ENCODE results near the gene AP2S1.

DNA sequence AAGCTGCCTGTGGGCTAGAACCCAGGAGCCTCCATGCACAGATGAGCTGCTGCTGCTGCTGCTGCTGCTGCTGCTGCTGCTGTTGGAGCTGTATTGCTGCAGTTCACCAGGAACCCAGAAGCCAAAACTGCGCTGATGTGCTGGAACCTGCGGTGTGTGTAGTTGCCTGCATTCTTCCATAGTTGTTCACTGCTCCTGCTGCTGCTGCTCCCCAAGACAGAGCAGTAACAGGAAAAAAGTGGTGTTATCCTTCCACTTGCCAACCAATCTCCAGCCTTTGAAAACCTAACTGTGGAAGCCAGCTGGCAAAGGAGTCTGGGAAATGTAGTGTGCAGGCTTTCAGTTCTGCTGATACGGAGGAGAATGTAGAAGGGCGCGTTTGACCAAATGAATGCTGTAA lies 48.1 kb upstream of the AP2S1 start:
- TF ChIP-seq MYC (IDR thresholded peaks at IDR 0.05; ENCODE audit: borderline replicate concordance, low read length) (no peak), FOSB (CRISPR knock-in tag; IDR thresholded peaks at IDR 0.05) (no peak), ZC3H11A (IDR thresholded peaks at IDR 0.05) (no peak), BHLHE40 (IDR thresholded peaks at IDR 0.05; ENCODE audit: low read depth, low read length) (no peak; the same call in 1 of the 2 replicates), CHD2 (IDR thresholded peaks at IDR 0.05; ENCODE audit: low read length, partially characterized antibody) (no peak), POLR2A (IDR thresholded peaks at IDR 0.05; ENCODE audit: low read length) (no peak), RCOR1 (IDR thresholded peaks at IDR 0.05; ENCODE audit: low read depth, low read length) (no peak), EP300 (IDR thresholded peaks at IDR 0.05) (no peak), NPAS2 (CRISPR knock-in tag; IDR thresholded peaks at IDR 0.05; ENCODE audit: borderline replicate concordance) (no peak), JUN (IDR thresholded peaks at IDR 0.05) (no peak)
- TF ChIP-seq, protein P1, sequence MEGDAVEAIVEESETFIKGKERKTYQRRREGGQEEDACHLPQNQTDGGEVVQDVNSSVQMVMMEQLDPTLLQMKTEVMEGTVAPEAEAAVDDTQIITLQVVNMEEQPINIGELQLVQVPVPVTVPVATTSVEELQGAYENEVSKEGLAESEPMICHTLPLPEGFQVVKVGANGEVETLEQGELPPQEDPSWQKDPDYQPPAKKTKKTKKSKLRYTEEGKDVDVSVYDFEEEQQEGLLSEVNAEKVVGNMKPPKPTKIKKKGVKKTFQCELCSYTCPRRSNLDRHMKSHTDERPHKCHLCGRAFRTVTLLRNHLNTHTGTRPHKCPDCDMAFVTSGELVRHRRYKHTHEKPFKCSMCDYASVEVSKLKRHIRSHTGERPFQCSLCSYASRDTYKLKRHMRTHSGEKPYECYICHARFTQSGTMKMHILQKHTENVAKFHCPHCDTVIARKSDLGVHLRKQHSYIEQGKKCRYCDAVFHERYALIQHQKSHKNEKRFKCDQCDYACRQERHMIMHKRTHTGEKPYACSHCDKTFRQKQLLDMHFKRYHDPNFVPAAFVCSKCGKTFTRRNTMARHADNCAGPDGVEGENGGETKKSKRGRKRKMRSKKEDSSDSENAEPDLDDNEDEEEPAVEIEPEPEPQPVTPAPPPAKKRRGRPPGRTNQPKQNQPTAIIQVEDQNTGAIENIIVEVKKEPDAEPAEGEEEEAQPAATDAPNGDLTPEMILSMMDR (IDR thresholded peaks at IDR 0.05): no peak
- TF ChIP-seq, protein P2, sequence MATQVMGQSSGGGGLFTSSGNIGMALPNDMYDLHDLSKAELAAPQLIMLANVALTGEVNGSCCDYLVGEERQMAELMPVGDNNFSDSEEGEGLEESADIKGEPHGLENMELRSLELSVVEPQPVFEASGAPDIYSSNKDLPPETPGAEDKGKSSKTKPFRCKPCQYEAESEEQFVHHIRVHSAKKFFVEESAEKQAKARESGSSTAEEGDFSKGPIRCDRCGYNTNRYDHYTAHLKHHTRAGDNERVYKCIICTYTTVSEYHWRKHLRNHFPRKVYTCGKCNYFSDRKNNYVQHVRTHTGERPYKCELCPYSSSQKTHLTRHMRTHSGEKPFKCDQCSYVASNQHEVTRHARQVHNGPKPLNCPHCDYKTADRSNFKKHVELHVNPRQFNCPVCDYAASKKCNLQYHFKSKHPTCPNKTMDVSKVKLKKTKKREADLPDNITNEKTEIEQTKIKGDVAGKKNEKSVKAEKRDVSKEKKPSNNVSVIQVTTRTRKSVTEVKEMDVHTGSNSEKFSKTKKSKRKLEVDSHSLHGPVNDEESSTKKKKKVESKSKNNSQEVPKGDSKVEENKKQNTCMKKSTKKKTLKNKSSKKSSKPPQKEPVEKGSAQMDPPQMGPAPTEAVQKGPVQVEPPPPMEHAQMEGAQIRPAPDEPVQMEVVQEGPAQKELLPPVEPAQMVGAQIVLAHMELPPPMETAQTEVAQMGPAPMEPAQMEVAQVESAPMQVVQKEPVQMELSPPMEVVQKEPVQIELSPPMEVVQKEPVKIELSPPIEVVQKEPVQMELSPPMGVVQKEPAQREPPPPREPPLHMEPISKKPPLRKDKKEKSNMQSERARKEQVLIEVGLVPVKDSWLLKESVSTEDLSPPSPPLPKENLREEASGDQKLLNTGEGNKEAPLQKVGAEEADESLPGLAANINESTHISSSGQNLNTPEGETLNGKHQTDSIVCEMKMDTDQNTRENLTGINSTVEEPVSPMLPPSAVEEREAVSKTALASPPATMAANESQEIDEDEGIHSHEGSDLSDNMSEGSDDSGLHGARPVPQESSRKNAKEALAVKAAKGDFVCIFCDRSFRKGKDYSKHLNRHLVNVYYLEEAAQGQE (IDR thresholded peaks at IDR 0.05): no peak
- TF ChIP-seq, protein P3, sequence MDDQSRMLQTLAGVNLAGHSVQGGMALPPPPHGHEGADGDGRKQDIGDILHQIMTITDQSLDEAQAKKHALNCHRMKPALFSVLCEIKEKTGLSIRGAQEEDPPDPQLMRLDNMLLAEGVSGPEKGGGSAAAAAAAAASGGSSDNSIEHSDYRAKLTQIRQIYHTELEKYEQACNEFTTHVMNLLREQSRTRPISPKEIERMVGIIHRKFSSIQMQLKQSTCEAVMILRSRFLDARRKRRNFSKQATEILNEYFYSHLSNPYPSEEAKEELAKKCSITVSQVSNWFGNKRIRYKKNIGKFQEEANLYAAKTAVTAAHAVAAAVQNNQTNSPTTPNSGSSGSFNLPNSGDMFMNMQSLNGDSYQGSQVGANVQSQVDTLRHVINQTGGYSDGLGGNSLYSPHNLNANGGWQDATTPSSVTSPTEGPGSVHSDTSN (IDR thresholded peaks at IDR 0.05): no peak
- TF ChIP-seq, protein P4, sequence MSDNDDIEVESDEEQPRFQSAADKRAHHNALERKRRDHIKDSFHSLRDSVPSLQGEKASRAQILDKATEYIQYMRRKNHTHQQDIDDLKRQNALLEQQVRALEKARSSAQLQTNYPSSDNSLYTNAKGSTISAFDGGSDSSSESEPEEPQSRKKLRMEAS (IDR thresholded peaks at IDR 0.05): no peak

All from A549 (cell line).